HCT116 (cell line): ENCODE results near the gene CRIP2. TPM values are rescaled to one million over a fixed set of nuclear protein-coding genes. Genes with fewer than 3 reads are reported as not detected.

Experiments
- ATAC-seq: fragments of 200-7000 bp; cut with Tn5 transposase; 2 replicates; pipeline ENCODE4 v1.9.1; 2020; ENCODE audit warnings: mild to moderate bottlenecking, moderate library complexity
- BruUV-seq: library from RNA; stranded (reverse); fragments of 400-500 nt; replicated peaks from 2 replicates; lab custom pipeline; 2021; lab: Mats Ljungman, UMichigan
- CTCF ChIA-PET: fragments of 300-600 bp; sonication (Branson Sonifier 250); formaldehyde crosslinking; loops from one replicate; lab custom pipeline; 2021; ENCODE audit warnings: antibody characterized with exemption; lab: Charles Lee
- POLR2A ChIA-PET: fragments of 300-600, 350-600 bp; sonication (Branson Sonifier 250); formaldehyde crosslinking; loops from one replicate; lab custom pipeline; 2021; ENCODE audit warnings: antibody characterized with exemption; lab: Charles Lee
- RAD21 ChIA-PET, 2 experiments: fragments of 300-600 bp; sonication (Branson Sonifier 250); formaldehyde crosslinking; loops; one replicate each; lab custom pipeline; 2023; ENCODE audit warnings: low total read pairs in 2 of 2; ENCODE audit not compliant: uncharacterized antibody in 2 of 2, unreplicated experiment in 2 of 2, low non-redundant PET in 1 of 2; lab: Charles Lee
- DNase-seq: peaks from one replicate; pipeline ENCODE4 v3.0.0-alpha.2; 2010; ENCODE audit warnings: low read depth, low spot score
- H2AFZ ChIP-seq: fragments of 200-600 bp; shearing (Covaris generic), sonication (generic); 2 replicates; pipeline ENCODE4 v1.6.1; 2017; ENCODE audit warnings: low read depth, mixed run types, mixed read lengths, antibody characterized with exemption, low read length; ENCODE audit not compliant: poor library complexity, severe bottlenecking
- H3K27ac ChIP-seq: 2 replicates; pipeline ENCODE4 v1.5.1; 2012; ENCODE audit warnings: low read depth, low read length
- H3K27me3 ChIP-seq: fragments of 200-600 bp; sonication (generic); 2 replicates; pipeline ENCODE4 v1.6.1; 2016; ENCODE audit warnings: mixed run types, low read length, mixed read lengths; ENCODE audit not compliant: insufficient read depth
- H3K36me3 ChIP-seq, 2 experiments: fragments of 200-500 bp in 1 of 2; fragments of 200-600 bp in 1 of 2; sonication (Bioruptor generic) in 1 of 2; sonication (generic) in 1 of 2; 2 replicates each; pipeline versions ENCODE4 v1.5.1 to v1.6.1; 2014 to 2016; ENCODE audit warnings: low read length in 2 of 2, inconsistent platforms in 1 of 2, mixed read lengths in 1 of 2, mixed run types in 1 of 2; ENCODE audit not compliant: insufficient read depth in 2 of 2, control insufficient read depth in 1 of 2
- H3K4me1 ChIP-seq, 2 experiments: fragments of 200-600 bp in 1 of 2; sonication (generic) in 1 of 2; 2 replicates each; pipeline versions ENCODE4 v1.5.1 to v1.6.1; 2012 to 2017; ENCODE audit warnings: low read length in 2 of 2, inconsistent platforms in 1 of 2, mild to moderate bottlenecking in 1 of 2, mixed read lengths in 1 of 2, mixed run types in 1 of 2, moderate library complexity in 1 of 2; ENCODE audit not compliant: insufficient read depth in 2 of 2, control insufficient read depth in 1 of 2
- H3K4me2 ChIP-seq: fragments of 200-600 bp; sonication (generic); 2 replicates; pipeline ENCODE4 v1.6.1; 2017; ENCODE audit warnings: mixed run types, low read length, mixed read lengths
- H3K4me3 ChIP-seq, 2 experiments: fragments of 200-600 bp in 1 of 2; sonication (generic) in 1 of 2; replicated peaks in 1 of 2; 2 replicates each; pipeline ENCODE4 v1.5.1; 2011 to 2016; ENCODE audit warnings: low read length in 2 of 2, control low read depth in 1 of 2, low read depth in 1 of 2, mild to moderate bottlenecking in 1 of 2, mixed read lengths in 1 of 2, mixed run types in 1 of 2
- H3K79me2 ChIP-seq: fragments of 200-600 bp; sonication (generic); 2 replicates; pipeline ENCODE4 v1.6.1; 2017; ENCODE audit warnings: mild to moderate bottlenecking, mixed run types, low read length, moderate library complexity, mixed read lengths; ENCODE audit not compliant: insufficient read depth
- H3K9ac ChIP-seq: fragments of 200-600 bp; sonication (generic); 2 replicates; pipeline ENCODE4 v1.6.1; 2016; ENCODE audit warnings: low read length, mixed read lengths
- H3K9me2 ChIP-seq: fragments of 200-600 bp; sonication (generic), shearing (Covaris generic); 2 replicates; pipeline ENCODE4 v1.6.1; 2017; ENCODE audit warnings: mixed run types, mild to moderate bottlenecking, moderate library complexity; ENCODE audit not compliant: insufficient read depth
- H3K9me3 ChIP-seq, 2 experiments: fragments of 200-500 bp in 1 of 2; fragments of 200-600 bp in 1 of 2; sonication (Bioruptor generic) in 1 of 2; sonication (generic) in 1 of 2; 2 replicates each; pipeline ENCODE4 v1.6.1; 2014 to 2017; ENCODE audit warnings: low read length in 2 of 2, mixed read lengths in 2 of 2, inconsistent platforms in 1 of 2, low read depth in 1 of 2, mild to moderate bottlenecking in 1 of 2, mixed run types in 1 of 2, moderate library complexity in 1 of 2; ENCODE audit not compliant: control insufficient read depth in 1 of 2, insufficient read depth in 1 of 2
- H4K20me1 ChIP-seq: fragments of 200-600 bp; sonication (generic), shearing (Covaris generic); 2 replicates; pipeline ENCODE4 v1.6.1; 2017; ENCODE audit warnings: mixed run types, mild to moderate bottlenecking, moderate library complexity; ENCODE audit not compliant: insufficient read depth
- CBX3 ChIP-seq: IDR thresholded peaks from 2 replicates; pipeline ENCODE4 v1.6.1; 2012; ENCODE audit warnings: low read depth
- CEBPB ChIP-seq: IDR thresholded peaks from 2 replicates; pipeline ENCODE4 v1.6.1; 2012; ENCODE audit warnings: low read depth
- CTCF ChIP-seq, 3 experiments: fragments of 200-600 bp in 1 of 3; sonication (generic) in 1 of 3; IDR thresholded peaks in 2 of 3; conservative IDR thresholded peaks in 1 of 3; 2 replicates each; pipeline ENCODE4 v1.5.1; 2012 to 2017; ENCODE audit warnings: low read depth in 2 of 3, low read length in 2 of 3, antibody characterized with exemption in 1 of 3, borderline replicate concordance in 1 of 3, control low read depth in 1 of 3, mild to moderate bottlenecking in 1 of 3, mixed read lengths in 1 of 3, mixed run types in 1 of 3, moderate library complexity in 1 of 3; ENCODE audit not compliant: insufficient read depth in 1 of 3
- EGR1 ChIP-seq: IDR thresholded peaks from 2 replicates; pipeline ENCODE4 v1.6.1; 2012; ENCODE audit warnings: low read depth
- ELF1 ChIP-seq: IDR thresholded peaks from 2 replicates; pipeline ENCODE4 v1.6.1; 2012; ENCODE audit warnings: low read depth, borderline replicate concordance
- EZH2 ChIP-seq: fragments of 200-600 bp; sonication (generic); IDR thresholded peaks from 2 replicates; pipeline ENCODE4 v1.6.1; 2017; ENCODE audit warnings: antibody characterized with exemption, mixed run types
- EZH2phosphoT487 ChIP-seq: fragments of 200-600 bp; IDR thresholded peaks from 2 replicates; pipeline ENCODE4 v1.6.1; 2018; ENCODE audit warnings: antibody characterized with exemption, borderline replicate concordance
- FOSL1 ChIP-seq: IDR thresholded peaks from 2 replicates; pipeline ENCODE4 v1.6.1; 2012; ENCODE audit warnings: low read depth
- JUND ChIP-seq: IDR thresholded peaks from 2 replicates; pipeline ENCODE4 v1.6.1; 2012
- MAX ChIP-seq: IDR thresholded peaks from 2 replicates; pipeline ENCODE4 v1.6.1; 2012
- POLR2A ChIP-seq: IDR thresholded peaks from 2 replicates; pipeline ENCODE4 v1.7.0; 2011; ENCODE audit warnings: borderline replicate concordance; ENCODE audit not compliant: insufficient read depth, insufficient read length; ENCODE audit errors: extremely low read depth
- RAD21 ChIP-seq: IDR thresholded peaks from 2 replicates; pipeline ENCODE4 v1.6.1; 2012; ENCODE audit warnings: low read depth, mild to moderate bottlenecking
- REST ChIP-seq: IDR thresholded peaks from 2 replicates; pipeline ENCODE4 v1.6.1; 2012; ENCODE audit warnings: low read depth
- SIN3A ChIP-seq: IDR thresholded peaks from 2 replicates; pipeline ENCODE4 v1.6.1; 2012; ENCODE audit warnings: low read depth
- SP1 ChIP-seq: IDR thresholded peaks from 2 replicates; pipeline ENCODE4 v1.6.1; 2012; ENCODE audit warnings: low read depth
- YY1 ChIP-seq: IDR thresholded peaks from 2 replicates; pipeline ENCODE4 v1.6.1; 2011; ENCODE audit warnings: low read length, low read depth, moderate library complexity, mild to moderate bottlenecking; ENCODE audit not compliant: insufficient replicate concordance; ENCODE audit errors: extremely low read depth
- ZBTB33 ChIP-seq: IDR thresholded peaks from 2 replicates; pipeline ENCODE4 v1.6.1; 2011; ENCODE audit warnings: mild to moderate bottlenecking, low read length, moderate library complexity; ENCODE audit not compliant: insufficient replicate concordance; ENCODE audit errors: extremely low read depth
- ZFX ChIP-seq: fragments of 450-650 bp; IDR thresholded peaks from 2 replicates; pipeline ENCODE4 v1.6.1; 2017
- ZNF274 ChIP-seq: fragments of 200-500 bp; sonication (Bioruptor generic); IDR thresholded peaks from 2 replicates; pipeline ENCODE4 v1.6.1; 2014; ENCODE audit warnings: mild to moderate bottlenecking, low read depth, low read length, inconsistent platforms
- intact Hi-C: fragments of 100-400 bp; cut with micrococcal nuclease; formaldehyde crosslinking; loops from 2 replicates; pipeline ENCODE4 v1.10.0; 2022
- total RNA-seq: library from RNA; stranded (reverse); gene quantifications from one replicate; pipeline ENCODE4 v1.2.1, GENCODE V29; 2021; ENCODE audit not compliant: unreplicated experiment

Gene CRIP2
- total RNA-seq, 1 experiment from 2014 or later = 31.1 TPM

GRCh38 chr14:105460116-105460515 lies 14.5 kb upstream of the CRIP2 start:
- intact Hi-C loops = no loop called here
- ChIA-PET CTCF (no interaction called here), RAD21 (no interaction called here), POLR2A (no interaction called here)
- ATAC-seq (no peak), DNase-seq (no peak)
- TF ChIP-seq JUND = no peak
- TF ChIP-seq SP1 = no peak
- no peak for TF ChIP-seq ELF1
- TF ChIP-seq ZFX = no peak
- TF ChIP-seq MAX = no peak
- no peak for TF ChIP-seq YY1
- TF ChIP-seq CEBPB = no peak
- no peak for TF ChIP-seq FOSL1
- TF ChIP-seq REST = no peak
- TF ChIP-seq EZH2phosphoT487 = no peak
- TF ChIP-seq SIN3A = no peak
- no peak for TF ChIP-seq ZBTB33
- TF ChIP-seq CTCF (IDR thresholded peaks at IDR 0.05 in 2 of 3, conservative IDR thresholded peaks at IDR 0.05 in 1 of 3; ENCODE audit: borderline replicate concordance in 1 of 3, insufficient read depth in 1 of 3, low read depth in 2 of 3, low read length in 2 of 3) = no peak
- TF ChIP-seq RAD21 = no peak
- TF ChIP-seq EGR1 = no peak
- no peak for TF ChIP-seq EZH2
- TF ChIP-seq CBX3 = no peak
- no peak for TF ChIP-seq POLR2A
- TF ChIP-seq ZNF274 = no peak
- Histone ChIP-seq H3K4me3 (no peak overlapping the region), H3K9me2 (no peaks in the 10 kb centered on the region), H3K9ac (no peak overlapping the region), H3K4me1 (peaks cover 4 to 9% of the 10 kb centered on the region in 2 experiments), H3K9me3 (no peaks in the 10 kb centered on the region), H2AFZ (no peak overlapping the region), H3K4me2 (no peak overlapping the region), H4K20me1 (no peaks in the 10 kb centered on the region), H3K27ac (no peak overlapping the region), H3K79me2 (no peaks in the 10 kb centered on the region), H3K27me3 (no peaks in the 10 kb centered on the region), H3K36me3 (peaks cover 7 to 24% of the 10 kb centered on the region in 2 experiments; a peak in 3 of 4 replicates)
- no TSS peak for BruUV-seq
